Sciatic nerve (tissue), 2 donors: ENCODE data around the gene IL1RN. TPM values are rescaled to one million over a fixed set of nuclear protein-coding genes. Genes with fewer than 3 reads are reported as not detected.
A peak's percentile ranks its signal among the peaks of the same experiment; 100 is the strongest.
"Not testable (repeated sequence)": the region's sequence is repeated elsewhere in the genome, so short reads cannot be mapped to it uniquely, and the experiment has no call there.

Experiments used
- ATAC-seq: fragments of 200-7000 bp; cut with Tn5 transposase; one replicate; pipeline ENCODE4 v1.9.1; 2020; ENCODE audit warnings: mild to moderate bottlenecking, moderate library complexity
- DNase-seq: peaks from one replicate; pipeline ENCODE4 v3.0.0-alpha.2; 2020; ENCODE audit warnings: low spot score
- intact Hi-C: fragments of 100-400 bp; cut with DNase I; formaldehyde crosslinking; loops from one replicate; pipeline ENCODE4 v1.14.2; 2022
- total RNA-seq: library from RNA; stranded (reverse); fragmentation: NEBNext Ultra II Directional; extraction: Animal tissue kit (Norgen Biotek cat#: 25700); gene quantifications from one replicate; pipeline ENCODE4 v1.2.1, GENCODE V29; 2021
- donor health status: DM: no; HTN: no; CAD: no.
- donor health status: DM: no; HTN: no; CAD: no.

IL1RN gene, protein sequence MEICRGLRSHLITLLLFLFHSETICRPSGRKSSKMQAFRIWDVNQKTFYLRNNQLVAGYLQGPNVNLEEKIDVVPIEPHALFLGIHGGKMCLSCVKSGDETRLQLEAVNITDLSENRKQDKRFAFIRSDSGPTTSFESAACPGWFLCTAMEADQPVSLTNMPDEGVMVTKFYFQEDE
- 15.0 TPM for total RNA-seq

DNA sequence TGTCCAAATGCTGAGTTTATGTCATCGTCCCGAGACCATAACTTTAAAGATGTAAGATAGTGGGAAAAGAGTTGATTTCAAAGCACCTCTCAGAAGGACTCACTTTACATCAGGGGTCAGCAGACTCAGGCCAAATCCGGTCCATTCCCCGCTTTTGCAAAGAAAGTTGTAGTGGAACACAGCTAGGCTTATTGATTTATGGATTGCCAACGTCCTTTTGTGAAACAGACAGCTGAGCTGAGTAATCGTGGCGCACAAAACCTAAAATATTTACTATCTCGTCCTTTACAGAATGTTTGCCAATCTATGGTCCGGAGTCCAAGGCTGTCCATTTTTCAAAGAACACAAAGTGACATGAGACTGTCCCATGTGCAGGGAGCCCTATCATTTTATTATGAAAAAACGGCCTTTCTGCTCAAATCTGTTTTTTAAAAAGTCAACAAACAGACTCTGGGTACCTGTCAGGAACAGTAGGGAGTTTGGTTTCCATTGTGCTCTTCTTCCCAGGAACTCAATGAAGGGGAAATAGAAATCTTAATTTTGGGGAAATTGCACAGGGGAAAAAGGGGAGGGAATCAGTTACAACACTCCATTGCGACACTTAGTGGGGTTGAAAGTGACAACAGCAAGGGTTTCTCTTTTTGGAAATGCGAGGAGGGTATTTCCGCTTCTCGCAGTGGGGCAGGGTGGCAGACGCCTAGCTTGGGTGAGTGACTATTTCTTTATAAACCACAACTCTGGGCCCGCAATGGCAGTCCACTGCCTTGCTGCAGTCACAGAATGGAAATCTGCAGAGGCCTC lies at the start of gene IL1RN:
Gene IL1RN, plus strand, starts transcription at position 754 of the 801 bp plus-strand sequence. Its CDS starts 27 bp downstream, at position 781.
- peak; percentile 57 for ATAC-seq
- intact Hi-C loops: no loop called here
- no peak for DNase-seq

GRCh38 chr2:113077921-113078320 lies 49.5 kb upstream of the IL1RN start:
- ATAC-seq (no peak), DNase-seq (no peak)
- intact Hi-C loops: no loop called here

GRCh38 chr2:113078350-113078839 lies 49.0 kb upstream of the IL1RN start:
- ATAC-seq (no peak), DNase-seq (no peak)
- intact Hi-C loops: no loop called here

DNA sequence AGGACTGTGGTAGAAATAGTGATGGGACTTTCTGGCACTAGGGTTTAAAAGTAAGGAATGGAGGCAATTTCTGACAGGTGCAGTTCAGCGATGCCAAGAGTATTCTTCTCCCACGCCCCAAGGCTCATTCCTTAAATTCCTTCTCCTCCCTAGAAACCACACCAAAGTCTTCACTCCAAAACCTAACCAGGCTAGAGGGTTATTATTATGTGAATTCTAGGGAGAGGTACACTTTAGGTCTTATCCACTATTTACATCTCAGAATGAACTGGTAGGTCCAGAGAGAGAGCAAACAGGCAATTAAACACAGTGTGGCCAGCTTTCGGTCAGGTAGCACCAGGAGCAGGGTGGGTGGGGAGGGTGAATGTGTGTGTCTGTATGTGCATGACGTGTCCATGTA lies 48.3 kb upstream of the IL1RN start:
- intact Hi-C loops: no loop called here
- DNase-seq: no peak
- no peak for ATAC-seq

- ATAC-seq (peak; percentile 54), DNase-seq (no peak)
- intact Hi-C loops: no loop called here
Observed at GRCh38 chr2:113080134-113080533, 47.3 kb upstream of the IL1RN start.

GRCh38 chr2:113081488-113082210 lies 45.7 kb upstream of the IL1RN start:
- intact Hi-C loops: no loop called here
- no peak for ATAC-seq
- DNase-seq: no peak

GRCh38 chr2:113083296-113083695 lies 44.1 kb upstream of the IL1RN start:
- ATAC-seq (peak; percentile 46), DNase-seq (no peak)
- intact Hi-C loops: no loop called here

DNA sequence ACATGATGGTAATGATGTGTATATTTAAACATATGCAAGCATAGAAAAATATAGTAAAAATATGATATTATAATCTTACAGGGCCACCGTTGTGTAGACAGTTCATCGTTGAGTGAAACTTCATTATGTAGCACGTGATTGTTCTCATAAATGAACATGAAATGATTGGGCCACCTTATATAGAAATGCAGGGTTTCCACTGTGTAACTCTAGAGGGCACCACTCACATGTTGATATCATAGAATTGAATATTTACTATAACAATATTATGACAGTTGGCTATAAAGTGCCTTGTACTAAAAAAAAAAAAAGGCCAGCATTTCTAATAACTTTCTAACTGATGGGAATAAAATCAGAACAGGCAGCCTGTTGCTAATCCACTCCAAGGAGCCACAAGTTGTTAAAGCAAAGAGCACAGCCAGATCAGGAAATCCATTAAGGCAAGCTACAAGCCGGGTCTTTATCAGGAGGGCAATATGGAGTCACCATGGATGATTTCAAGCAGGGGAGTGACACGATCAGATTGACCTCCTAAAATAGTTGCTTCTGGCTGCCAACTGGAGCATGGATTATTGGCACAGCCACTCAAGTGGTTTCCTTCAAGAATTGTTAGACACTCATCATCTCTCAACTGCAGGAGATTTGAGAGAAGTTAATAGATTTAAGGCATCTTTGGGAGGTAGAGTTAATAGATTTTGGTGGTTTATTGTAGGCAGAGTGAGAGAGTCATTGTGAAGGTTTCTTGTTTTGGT lies 43.0 kb upstream of the IL1RN start:
- intact Hi-C loops: no loop called here
- ATAC-seq (no peak), DNase-seq (no peak)

DNA sequence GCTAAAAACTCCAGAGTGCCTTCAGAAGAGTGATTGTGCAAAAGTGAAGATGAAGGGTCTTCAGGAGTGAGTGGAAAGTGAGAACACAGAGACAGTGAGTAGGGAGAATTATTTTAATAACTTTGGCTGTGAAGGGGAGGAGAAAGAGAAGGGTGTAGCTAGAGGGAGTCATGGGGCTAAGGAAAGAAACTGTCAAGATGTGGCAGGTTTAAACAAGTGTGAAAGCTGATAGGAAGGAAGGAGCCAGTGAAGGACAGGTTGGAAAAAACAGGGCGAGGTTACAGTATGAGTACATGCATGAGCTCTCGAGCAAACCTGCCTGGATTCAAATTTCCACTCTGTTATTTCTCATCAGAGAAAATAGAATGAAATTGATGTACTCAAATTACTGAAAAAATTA lies 41.9 kb upstream of the IL1RN start:
- DNase-seq (no peak), ATAC-seq (no peak)
- intact Hi-C loops: no loop called here

GRCh38 chr2:113088213-113088992 lies 39.0 kb upstream of the IL1RN start:
- no peak for ATAC-seq
- DNase-seq: no peak
- intact Hi-C loops: no loop called here

DNA sequence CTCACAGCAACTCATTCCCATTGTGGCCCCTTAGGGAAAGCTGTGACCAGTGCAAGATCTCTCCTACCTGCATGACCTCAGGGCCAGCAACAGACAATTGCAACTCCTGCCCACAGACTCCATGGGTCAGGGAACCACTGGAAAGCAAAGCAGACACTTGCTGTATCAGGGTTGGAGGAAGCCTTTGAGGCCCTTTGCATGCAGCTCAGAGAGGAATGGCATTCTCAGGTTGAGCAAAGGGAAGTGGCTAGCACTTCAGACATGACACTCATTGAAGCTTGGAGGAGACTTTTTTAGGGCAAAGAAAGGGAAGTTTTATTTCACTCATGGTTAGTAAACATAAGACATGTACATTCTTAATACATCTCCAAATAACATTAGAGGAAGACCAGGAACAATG lies 37.5 kb upstream of the IL1RN start:
- intact Hi-C loops: no loop called here
- no peak for DNase-seq
- ATAC-seq: no peak

DNA sequence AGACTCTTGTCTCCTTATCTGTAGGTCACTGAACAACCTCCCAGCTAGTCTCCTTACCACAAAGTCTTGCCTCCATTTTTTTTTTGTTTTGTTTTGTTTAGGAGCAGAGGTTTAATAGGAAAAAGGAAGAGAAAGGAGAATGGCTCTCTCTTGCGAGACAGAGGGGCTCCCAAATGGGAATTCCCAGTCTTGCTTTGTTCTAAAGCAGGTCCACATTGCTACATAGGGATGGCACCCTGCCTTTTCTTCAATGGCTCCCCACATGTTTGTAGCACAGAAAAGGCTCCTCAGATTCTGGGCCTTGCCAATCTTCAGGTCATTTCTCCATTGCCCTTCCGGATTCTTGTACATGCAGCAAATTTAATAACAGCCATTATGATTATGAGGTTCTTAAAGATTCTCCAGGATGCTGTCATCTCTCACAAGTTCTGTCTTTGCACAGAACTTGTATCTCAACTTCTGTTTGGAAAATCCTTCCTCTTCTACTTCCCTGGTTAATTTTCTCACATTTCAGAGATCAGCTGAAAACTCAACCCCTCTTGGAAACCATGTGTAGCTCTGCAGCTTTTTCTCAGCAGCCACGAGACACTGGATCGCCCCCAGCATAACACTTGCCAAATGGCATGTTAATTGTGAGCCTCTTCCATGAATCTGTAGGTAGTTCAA lies 36.0 kb upstream of the IL1RN start:
- ATAC-seq: no peak
- intact Hi-C loops: no loop called here
- no peak for DNase-seq

GRCh38 chr2:113092864-113093612 lies 34.4 kb upstream of the IL1RN start:
- intact Hi-C loops: no loop called here
- DNase-seq (no peak), ATAC-seq (no peak)

DNA sequence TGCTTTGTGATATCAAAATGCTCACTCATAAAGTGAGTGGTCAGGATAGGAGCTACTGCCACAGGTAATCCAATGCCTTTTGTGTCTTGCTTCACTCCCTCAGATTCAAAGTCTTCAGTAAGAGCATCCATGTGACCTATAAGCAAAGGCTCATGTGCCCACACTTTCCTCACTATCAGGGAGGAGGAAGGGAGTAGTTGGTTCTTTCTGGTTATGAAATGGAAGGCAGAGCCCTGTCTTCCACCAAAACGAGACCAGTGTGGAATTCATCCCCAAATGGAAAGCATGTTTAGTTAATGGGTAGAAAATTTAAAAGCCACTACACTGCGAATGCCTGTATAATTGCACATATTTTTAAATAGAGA lies 33.8 kb upstream of the IL1RN start:
- DNase-seq (no peak), ATAC-seq (no peak)
- intact Hi-C loops: no loop called here

GRCh38 chr2:113096306-113096705 lies 31.1 kb upstream of the IL1RN start:
- DNase-seq, ATAC-seq, intact Hi-C loops: not testable (repeated sequence)

GRCh38 chr2:113096842-113097618 lies 30.4 kb upstream of the IL1RN start:
- ATAC-seq, intact Hi-C loops, DNase-seq: not testable (repeated sequence)

- DNase-seq (no peak), ATAC-seq (no peak)
- intact Hi-C loops: no loop called here
Observed at GRCh38 chr2:113098041-113098440, 29.4 kb upstream of the IL1RN start.
